ENCODE results near the gene MAP3K13. TPM values are rescaled to one million over a fixed set of nuclear protein-coding genes. Genes with fewer than 3 reads are reported as not detected.

Gene MAP3K13
- total RNA-seq, 1 experiment from 2014 or later: 24.4 TPM

GRCh38 chr3:185399737-185400667 is 37.1 kb downstream of the MAP3K13 start:
- no peak overlapping the region for H3K27ac ChIP-seq (ENCODE audit: low read length)
- intact Hi-C loops (cut with micrococcal nuclease): no loop called here
- ATAC-seq (no peak), DNase-seq (peak; percentile 33)
- H4K20me1 ChIP-seq (ENCODE audit: low read length): no peaks in the 10 kb centered on the region
- H3F3A ChIP-seq (ENCODE audit: low read length, unreplicated experiment): no peaks in the 10 kb centered on the region
- no TSS peak for BruUV-seq (replicated peaks)
- no peaks in the 10 kb centered on the region for H3K9me3 ChIP-seq (ENCODE audit: low read length)
- H3K79me2 ChIP-seq (ENCODE audit: low read length): no peaks in the 10 kb centered on the region
- H3K27me3 ChIP-seq (ENCODE audit: low read length): no peaks in the 10 kb centered on the region
- no peak for TF ChIP-seq EZH2phosphoT487 (IDR thresholded peaks at IDR 0.05; ENCODE audit: borderline replicate concordance, low read length)
- no peak for TF ChIP-seq EZH2 (IDR thresholded peaks at IDR 0.05; ENCODE audit: low read length, unreplicated experiment)
- TF ChIP-seq, protein P1, sequence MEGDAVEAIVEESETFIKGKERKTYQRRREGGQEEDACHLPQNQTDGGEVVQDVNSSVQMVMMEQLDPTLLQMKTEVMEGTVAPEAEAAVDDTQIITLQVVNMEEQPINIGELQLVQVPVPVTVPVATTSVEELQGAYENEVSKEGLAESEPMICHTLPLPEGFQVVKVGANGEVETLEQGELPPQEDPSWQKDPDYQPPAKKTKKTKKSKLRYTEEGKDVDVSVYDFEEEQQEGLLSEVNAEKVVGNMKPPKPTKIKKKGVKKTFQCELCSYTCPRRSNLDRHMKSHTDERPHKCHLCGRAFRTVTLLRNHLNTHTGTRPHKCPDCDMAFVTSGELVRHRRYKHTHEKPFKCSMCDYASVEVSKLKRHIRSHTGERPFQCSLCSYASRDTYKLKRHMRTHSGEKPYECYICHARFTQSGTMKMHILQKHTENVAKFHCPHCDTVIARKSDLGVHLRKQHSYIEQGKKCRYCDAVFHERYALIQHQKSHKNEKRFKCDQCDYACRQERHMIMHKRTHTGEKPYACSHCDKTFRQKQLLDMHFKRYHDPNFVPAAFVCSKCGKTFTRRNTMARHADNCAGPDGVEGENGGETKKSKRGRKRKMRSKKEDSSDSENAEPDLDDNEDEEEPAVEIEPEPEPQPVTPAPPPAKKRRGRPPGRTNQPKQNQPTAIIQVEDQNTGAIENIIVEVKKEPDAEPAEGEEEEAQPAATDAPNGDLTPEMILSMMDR (conservative IDR thresholded peaks at IDR 0.05; ENCODE audit: low read depth, low read length): no peak
- H3K9ac ChIP-seq (ENCODE audit: low read length): no peak overlapping the region
- no peaks in the 10 kb centered on the region for H3K36me3 ChIP-seq (ENCODE audit: low read depth, low read length)
- H3K4me2 ChIP-seq (ENCODE audit: low read length): no peak overlapping the region
- H3K4me1 ChIP-seq (ENCODE audit: insufficient read depth, low read length): no peaks in the 10 kb centered on the region; the same call in 1 of the 2 replicates
- no peak overlapping the region for H2AFZ ChIP-seq (ENCODE audit: low read length)
- ChIA-PET CTCF (interaction anchor here (0.7 kb wide), 1 partner anchor 53 kb away, joined by 3 read pairs; no protein-coding TSS in a partner anchor), POLR2A (ENCODE audit: unreplicated experiment) (interaction anchor here (0.6 kb wide), 1 partner anchor 83 kb away, joined by 3 read pairs; no protein-coding TSS in a partner anchor)
- no peaks in the 10 kb centered on the region for H3K9me2 ChIP-seq (replicated peaks; ENCODE audit: low read length)
- H3K4me3 ChIP-seq (ENCODE audit: low read length): no peak overlapping the region

DNA sequence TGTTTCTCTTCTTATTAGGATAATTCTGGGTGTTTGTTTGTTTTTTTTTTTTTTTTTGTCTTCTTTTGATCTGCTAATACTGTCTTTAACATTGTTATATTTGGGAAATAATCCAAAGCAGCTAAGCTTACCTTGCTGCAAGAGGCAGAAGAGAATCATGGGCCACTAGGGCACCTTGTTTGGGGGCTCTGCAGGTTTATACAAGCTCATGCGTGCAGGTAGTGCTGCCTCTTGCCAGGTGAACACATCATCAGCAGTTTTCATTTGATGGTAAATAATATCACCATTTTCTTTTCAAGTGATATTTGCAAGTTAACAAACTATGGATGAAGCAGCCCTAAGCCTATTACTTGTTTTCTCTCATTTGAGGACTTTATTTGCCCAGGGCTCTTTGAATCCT is 37.9 kb downstream of the MAP3K13 start:
- no peaks in the 10 kb centered on the region for H3K36me3 ChIP-seq (ENCODE audit: low read depth, low read length)
- no peak for DNase-seq
- no peak overlapping the region for H3K9ac ChIP-seq (ENCODE audit: low read length)
- no peaks in the 10 kb centered on the region for H3F3A ChIP-seq (ENCODE audit: low read length, unreplicated experiment)
- no peaks in the 10 kb centered on the region for H3K27me3 ChIP-seq (ENCODE audit: low read length)
- TF ChIP-seq EZH2phosphoT487 (IDR thresholded peaks at IDR 0.05; ENCODE audit: borderline replicate concordance, low read length) (no peak), EZH2 (IDR thresholded peaks at IDR 0.05; ENCODE audit: low read length, unreplicated experiment) (no peak)
- TF ChIP-seq, protein P1 (conservative IDR thresholded peaks at IDR 0.05; ENCODE audit: low read depth, low read length): no peak
- H4K20me1 ChIP-seq (ENCODE audit: low read length): no peaks in the 10 kb centered on the region
- H3K9me2 ChIP-seq (replicated peaks; ENCODE audit: low read length): no peaks in the 10 kb centered on the region
- no peak overlapping the region for H3K4me2 ChIP-seq (ENCODE audit: low read length)
- no peak for ATAC-seq
- H3K27ac ChIP-seq (ENCODE audit: low read length): no peak overlapping the region
- no peaks in the 10 kb centered on the region; the same call in 1 of the 2 replicates for H3K4me1 ChIP-seq (ENCODE audit: insufficient read depth, low read length)
- intact Hi-C loops (cut with micrococcal nuclease): no loop called here
- ChIA-PET POLR2A (ENCODE audit: unreplicated experiment) (no interaction called here), CTCF (no interaction called here)
- H3K79me2 ChIP-seq (ENCODE audit: low read length): no peaks in the 10 kb centered on the region
- BruUV-seq (replicated peaks): no TSS peak
- H3K4me3 ChIP-seq (ENCODE audit: low read length): no peak overlapping the region
- H3K9me3 ChIP-seq (ENCODE audit: low read length): no peaks in the 10 kb centered on the region
- H2AFZ ChIP-seq (ENCODE audit: low read length): no peak overlapping the region
